ENCODE data around the gene BCORL1.

DNA sequence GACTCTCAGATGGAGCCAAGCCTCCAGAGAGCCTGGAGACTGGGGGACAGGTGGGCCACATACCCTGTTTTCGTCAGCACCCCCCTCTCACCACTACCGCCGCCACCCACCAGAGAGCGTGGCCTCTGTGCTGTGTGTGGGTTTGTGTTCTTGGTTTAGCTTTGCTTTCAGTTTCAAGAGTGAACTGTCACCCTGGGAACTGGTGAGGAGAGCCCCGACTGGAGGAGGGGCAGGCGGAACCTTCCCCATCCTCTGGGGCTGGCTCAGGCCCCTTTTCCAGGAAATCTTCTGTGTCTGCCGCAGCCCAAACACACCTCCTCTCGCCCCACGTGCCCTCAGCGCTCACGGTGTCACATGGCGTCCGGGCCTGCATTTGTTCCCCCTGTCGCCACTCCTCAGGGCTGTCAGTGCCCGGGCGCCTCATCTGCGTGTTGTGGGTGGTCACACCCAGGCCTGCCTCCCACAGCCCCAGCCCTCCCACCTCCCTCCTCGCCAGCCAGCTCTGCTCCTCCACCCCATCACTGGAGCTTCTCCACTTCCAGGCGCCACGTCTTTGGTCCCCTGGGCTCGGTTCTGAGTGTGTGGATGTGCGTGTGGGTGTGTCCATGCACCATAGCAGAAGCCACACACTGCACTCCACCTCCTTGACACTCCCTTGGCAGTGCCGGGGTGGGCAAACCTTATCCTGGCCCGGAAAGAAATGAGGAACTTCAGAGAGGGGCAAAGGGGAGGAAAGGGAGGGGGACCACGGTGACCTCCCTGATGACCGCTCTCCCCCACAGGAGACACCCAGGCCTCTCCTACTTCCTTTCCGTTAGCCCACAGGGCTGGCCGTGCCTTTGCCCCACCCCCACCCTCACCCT is 100.0 kb downstream of the BCORL1 start:
- TF ChIP-seq, protein P1, sequence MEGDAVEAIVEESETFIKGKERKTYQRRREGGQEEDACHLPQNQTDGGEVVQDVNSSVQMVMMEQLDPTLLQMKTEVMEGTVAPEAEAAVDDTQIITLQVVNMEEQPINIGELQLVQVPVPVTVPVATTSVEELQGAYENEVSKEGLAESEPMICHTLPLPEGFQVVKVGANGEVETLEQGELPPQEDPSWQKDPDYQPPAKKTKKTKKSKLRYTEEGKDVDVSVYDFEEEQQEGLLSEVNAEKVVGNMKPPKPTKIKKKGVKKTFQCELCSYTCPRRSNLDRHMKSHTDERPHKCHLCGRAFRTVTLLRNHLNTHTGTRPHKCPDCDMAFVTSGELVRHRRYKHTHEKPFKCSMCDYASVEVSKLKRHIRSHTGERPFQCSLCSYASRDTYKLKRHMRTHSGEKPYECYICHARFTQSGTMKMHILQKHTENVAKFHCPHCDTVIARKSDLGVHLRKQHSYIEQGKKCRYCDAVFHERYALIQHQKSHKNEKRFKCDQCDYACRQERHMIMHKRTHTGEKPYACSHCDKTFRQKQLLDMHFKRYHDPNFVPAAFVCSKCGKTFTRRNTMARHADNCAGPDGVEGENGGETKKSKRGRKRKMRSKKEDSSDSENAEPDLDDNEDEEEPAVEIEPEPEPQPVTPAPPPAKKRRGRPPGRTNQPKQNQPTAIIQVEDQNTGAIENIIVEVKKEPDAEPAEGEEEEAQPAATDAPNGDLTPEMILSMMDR (IDR thresholded peaks at IDR 0.05) = peak in 1 of 7 experiments; percentile 10
- TF ChIP-seq POLR2A (IDR thresholded peaks at IDR 0.05) = no peak

Data from body of pancreas (tissue), 4 donors.